Testis (tissue), 2 donors: ENCODE data around the gene PLA2G12A.

ENCODE experiments used
- CTCF ChIP-seq, 3 experiments: fragments of 450-650 bp in 2 of 3; fragments of 200-600 bp in 1 of 3; sonication (generic) in 1 of 3; IDR thresholded peaks; one replicate each; pipeline ENCODE4 v1.5.1; 2016 to 2019; ENCODE audit warnings: antibody characterized with exemption in 3 of 3, mild to moderate bottlenecking in 2 of 3, moderate library complexity in 1 of 3
- POLR2A ChIP-seq: fragments of 450-650 bp; IDR thresholded peaks from one replicate; pipeline ENCODE4 v1.6.1; 2017; ENCODE audit warnings: antibody characterized with exemption, mild to moderate bottlenecking, moderate library complexity

DNA sequence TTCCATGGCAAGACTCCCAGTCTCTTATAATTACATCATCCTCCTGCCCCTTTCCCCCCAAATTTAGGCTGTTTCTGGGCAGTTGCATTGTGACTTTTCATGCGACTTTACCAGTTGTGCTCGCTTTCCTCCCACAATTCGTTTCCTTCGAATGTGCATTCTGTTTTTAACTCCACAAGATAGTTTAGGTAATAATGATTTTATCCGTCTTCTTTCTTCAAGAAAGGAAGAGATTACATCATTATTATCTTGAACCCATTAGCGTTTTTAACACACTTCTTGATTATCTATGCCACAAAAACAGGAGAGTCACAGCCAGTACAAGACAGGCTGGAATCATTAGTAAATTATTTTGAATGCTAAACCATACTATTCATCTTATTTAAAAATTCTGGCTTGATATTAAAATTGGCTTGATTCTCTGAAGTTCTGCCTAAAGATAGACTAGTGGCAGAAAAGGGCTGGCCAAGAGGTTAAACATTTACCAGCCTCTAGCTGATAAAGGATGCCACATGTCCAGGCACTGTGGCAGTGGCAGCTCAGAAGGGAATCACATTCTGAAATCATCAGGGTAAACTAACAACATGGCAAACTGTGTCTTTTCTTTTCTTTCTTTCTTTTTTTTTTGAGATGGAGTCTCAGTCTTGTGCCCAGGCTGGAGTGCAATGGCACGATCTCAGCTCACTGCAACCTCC, 19.7 kb upstream of the PLA2G12A start:
- TF ChIP-seq CTCF (IDR thresholded peaks at IDR 0.05) (no peak), POLR2A (no peak)
